ENCODE results near the gene PITPNC1. TPM values are rescaled to one million over a fixed set of nuclear protein-coding genes. Genes with fewer than 3 reads are reported as not detected.

The PITPNC1 gene
- total RNA-seq, 1 experiment from 2014 or later: 20.8 TPM

GRCh38 chr17:67532326-67532871 is 155.3 kb downstream of the PITPNC1 start:
- no peak for ATAC-seq
- intact Hi-C loops (cut with micrococcal nuclease; ENCODE audit: unreplicated experiment) (no loop called here), in situ Hi-C loops (cut with HindIII; ENCODE audit: low pct_unique_long_range_greater_than_20kb, low sequenced_read_pairs) (no loop called here)
- Histone ChIP-seq H3K27ac (ENCODE audit: low read length) (no peak overlapping the region), H3K4me1 (ENCODE audit: control insufficient read depth, insufficient read depth, low read length) (peaks cover 4% of the 10 kb centered on the region), H3K9me3 (ENCODE audit: control insufficient read depth, insufficient read depth, low read depth, low read length) (no peaks in the 10 kb centered on the region), H3K36me3 (ENCODE audit: control insufficient read depth, insufficient read depth, low read length) (no peaks in the 10 kb centered on the region), H3K4me3 (ENCODE audit: low read depth in 2 of 2, low read length in 2 of 2) (no peak overlapping the region), H3K27me3 (ENCODE audit: control insufficient read depth, insufficient read depth, low read length) (no peaks in the 10 kb centered on the region)
- no TSS peak for BruUV-seq (replicated peaks)
- no peak for DNase-seq (ENCODE audit: low read depth, low spot score)
- ChIA-PET POLR2A (no interaction called here), CTCF (no interaction called here)
- TF ChIP-seq REST (IDR thresholded peaks at IDR 0.05; ENCODE audit: insufficient read depth in 1 of 2, low read depth in 2 of 2, low read length in 1 of 2): no peak
- TF ChIP-seq SIN3A (IDR thresholded peaks at IDR 0.05; ENCODE audit: borderline replicate concordance, insufficient read depth, low read depth, low read length): no peak
- no peak for TF ChIP-seq CTCF (IDR thresholded peaks at IDR 0.05)
- TF ChIP-seq TCF7L2 (IDR thresholded peaks at IDR 0.05; ENCODE audit: low read depth, low read length): no peak
- no peak for TF ChIP-seq POLR2AphosphoS5 (IDR thresholded peaks at IDR 0.05; ENCODE audit: low read depth, low read length)

- in situ Hi-C loops (cut with HindIII; ENCODE audit: low pct_unique_long_range_greater_than_20kb, low sequenced_read_pairs) (no loop called here), intact Hi-C loops (cut with micrococcal nuclease; ENCODE audit: unreplicated experiment) (no loop called here)
- H3K4me3 ChIP-seq (ENCODE audit: low read depth in 2 of 2, low read length in 2 of 2): no peak overlapping the region
- BruUV-seq (replicated peaks): no TSS peak
- ATAC-seq: no peak
- DNase-seq (ENCODE audit: low read depth, low spot score): no peak
- no peaks in the 10 kb centered on the region for H3K27me3 ChIP-seq (ENCODE audit: control insufficient read depth, insufficient read depth, low read length)
- H3K27ac ChIP-seq (ENCODE audit: low read length): no peak overlapping the region
- H3K36me3 ChIP-seq (ENCODE audit: control insufficient read depth, insufficient read depth, low read length): no peaks in the 10 kb centered on the region
- H3K4me1 ChIP-seq (ENCODE audit: control insufficient read depth, insufficient read depth, low read length): no peaks in the 10 kb centered on the region
- TF ChIP-seq CTCF (IDR thresholded peaks at IDR 0.05): no peak
- TF ChIP-seq POLR2AphosphoS5 (IDR thresholded peaks at IDR 0.05; ENCODE audit: low read depth, low read length): no peak
- no peak for TF ChIP-seq SIN3A (IDR thresholded peaks at IDR 0.05; ENCODE audit: borderline replicate concordance, insufficient read depth, low read depth, low read length)
- no peak for TF ChIP-seq REST (IDR thresholded peaks at IDR 0.05; ENCODE audit: insufficient read depth in 1 of 2, low read depth in 2 of 2, low read length in 1 of 2)
- TF ChIP-seq TCF7L2 (IDR thresholded peaks at IDR 0.05; ENCODE audit: low read depth, low read length): no peak
- no peaks in the 10 kb centered on the region for H3K9me3 ChIP-seq (ENCODE audit: control insufficient read depth, insufficient read depth, low read depth, low read length)
- POLR2A ChIA-PET: interaction anchor here (0.7 kb wide), 1 partner anchor 58 kb away, joined by 8 read pairs; no protein-coding TSS in a partner anchor
- CTCF ChIA-PET: no interaction called here
These were observed 157.9 kb downstream of the PITPNC1 start for GRCh38 chr17:67534941-67535340.

Measured in Panc1 (cell line).